Thyroid gland (tissue), 4 donors: Measurements from ENCODE around the gene EFTUD2. TPM values are rescaled to one million over a fixed set of nuclear protein-coding genes. Genes with fewer than 3 reads are reported as not detected.

ENCODE experiments used
- DNase-seq, 2 donors: peaks; one replicate each; pipeline ENCODE4 v3.0.0-alpha.2; 2019
- H3K27ac ChIP-seq, 3 donors: fragments of 200-600 bp; sonication (generic); 1 replicate in 2 of 3; 2 replicates in 1 of 3; pipeline ENCODE4 v1.5.1; 2016 to 2019; ENCODE audit warnings: mild to moderate bottlenecking in 1 of 3, moderate library complexity in 1 of 3
- H3K27me3 ChIP-seq: fragments of 200-600 bp; sonication (generic); one replicate; pipeline ENCODE4 v1.5.1; 2019
- H3K36me3 ChIP-seq, 2 donors: fragments of 200-600 bp; sonication (generic); one replicate each; pipeline ENCODE4 v1.5.1; 2016 to 2019
- H3K4me1 ChIP-seq, 2 donors: fragments of 200-600 bp; sonication (generic); one replicate each; pipeline ENCODE4 v1.5.1; 2017 to 2019
- H3K4me3 ChIP-seq, 3 donors: fragments of 200-600 bp; sonication (generic); replicated peaks in 1 of 3; 1 replicate in 2 of 3; 2 replicates in 1 of 3; pipeline ENCODE4 v1.5.1; 2016; ENCODE audit warnings: mild to moderate bottlenecking in 1 of 3
- H3K9me3 ChIP-seq: fragments of 200-600 bp; sonication (generic); one replicate; pipeline ENCODE4 v1.5.1; 2017
- CTCF ChIP-seq, 6 experiments: fragments of 200-600 bp in 3 of 6; fragments of 450-650 bp in 3 of 6; sonication (generic) in 3 of 6; IDR thresholded peaks; one replicate each; pipeline ENCODE4 v1.5.1; 2016 to 2019; ENCODE audit warnings: antibody characterized with exemption in 6 of 6, mild to moderate bottlenecking in 2 of 6, inconsistent platforms in 1 of 6, moderate library complexity in 1 of 6
- POLR2A ChIP-seq, 2 donors: fragments of 450-650 bp; IDR thresholded peaks; one replicate each; pipeline ENCODE4 v1.6.1; 2017; ENCODE audit warnings: antibody characterized with exemption in 2 of 2, mild to moderate bottlenecking in 2 of 2, moderate library complexity in 1 of 2
- WGBS, 2 donors: methylation state at CpG; one replicate each; pipeline ENCODE4 v1.1.5; 2017; 5-methylcytosine and 5-hydroxymethylcytosine counted together
- intact Hi-C: fragments of 100-400 bp; cut with DNase I; formaldehyde crosslinking; loops from one replicate; pipeline ENCODE4 v1.15.1; 2023
- total RNA-seq, 4 donors: library from RNA; depleted of rRNA; stranded (reverse); fragments of >200 nt; gene quantifications; one replicate each; pipeline ENCODE4 v1.2.3, GENCODE V29; 2016

Gene EFTUD2
- total RNA-seq, 4 donors from 2014 or later: 49.2 to 110 (median 75.1) TPM

GRCh38 chr17:44941712-44942331 is 42.6 kb upstream of the EFTUD2 start:
- Histone ChIP-seq H3K4me3 (no peak overlapping the region), H3K36me3 (no peaks in the 10 kb centered on the region), H3K27ac (no peak overlapping the region), H3K27me3 (no peaks in the 10 kb centered on the region), H3K9me3 (no peaks in the 10 kb centered on the region), H3K4me1 (no peaks in the 10 kb centered on the region)
- TF ChIP-seq CTCF (IDR thresholded peaks at IDR 0.05): no peak
- TF ChIP-seq POLR2A (IDR thresholded peaks at IDR 0.05): no peak
- 83 to 88% methylated on average over 9 of the region's 9 CpGs for WGBS, 2 donors
- no peak for DNase-seq
- intact Hi-C loops: no loop called here

GRCh38 chr17:44940768-44941167 is 41.5 kb upstream of the EFTUD2 start:
- intact Hi-C loops: no loop called here
- H3K9me3 ChIP-seq: no peaks in the 10 kb centered on the region
- no peak overlapping the region for H3K4me3 ChIP-seq
- whole genome bisulfite sequencing, 2 donors: 70 to 82% methylated on average over 1 of the region's 1 CpG
- TF ChIP-seq POLR2A (IDR thresholded peaks at IDR 0.05): no peak
- TF ChIP-seq CTCF (IDR thresholded peaks at IDR 0.05): no peak
- H3K27ac ChIP-seq: no peak overlapping the region
- H3K4me1 ChIP-seq: no peaks in the 10 kb centered on the region
- no peaks in the 10 kb centered on the region for H3K27me3 ChIP-seq
- no peak for DNase-seq
- H3K36me3 ChIP-seq: no peaks in the 10 kb centered on the region

- no peaks in the 10 kb centered on the region for H3K9me3 ChIP-seq
- 68 to 73% methylated on average over 4 of the region's 4 CpGs for WGBS, 2 donors
- DNase-seq: no peak
- H3K27ac ChIP-seq: no peak overlapping the region
- no peaks in the 10 kb centered on the region for H3K36me3 ChIP-seq
- TF ChIP-seq CTCF (IDR thresholded peaks at IDR 0.05): no peak
- TF ChIP-seq POLR2A (IDR thresholded peaks at IDR 0.05): no peak
- H3K4me1 ChIP-seq: no peaks in the 10 kb centered on the region
- no peak overlapping the region for H3K4me3 ChIP-seq
- intact Hi-C loops: no loop called here
- no peaks in the 10 kb centered on the region for H3K27me3 ChIP-seq
These were observed 41.1 kb upstream of the EFTUD2 start for GRCh38 chr17:44940317-44940716.

- WGBS, 2 donors: 89 to 94% methylated on average over 5 to 6 of the region's 9 CpGs
These were observed 35.9 kb upstream of the EFTUD2 start for GRCh38 chr17:44935116-44935515.

More at GRCh38 chr17:44935116-44935515, 35.9 kb upstream of the EFTUD2 start:
- no peaks in the 10 kb centered on the region for H3K9me3 ChIP-seq
- intact Hi-C loops: no loop called here
- TF ChIP-seq POLR2A (IDR thresholded peaks at IDR 0.05) (no peak), CTCF (IDR thresholded peaks at IDR 0.05) (no peak)
- H3K4me1 ChIP-seq: no peaks in the 10 kb centered on the region
- no peaks in the 10 kb centered on the region for H3K36me3 ChIP-seq
- no peaks in the 10 kb centered on the region for H3K27me3 ChIP-seq
- no peak for DNase-seq
- H3K4me3 ChIP-seq: no peak overlapping the region
- no peak overlapping the region for H3K27ac ChIP-seq
